Breast epithelium (tissue), 4 donors: ENCODE measurements around the gene TOLLIP. TPM values are rescaled to one million over a fixed set of nuclear protein-coding genes. Genes with fewer than 3 reads are reported as not detected.

Experiments
- DNase-seq, 2 donors: peaks; one replicate each; pipeline ENCODE4 v3.0.0-alpha.2; 2019; ENCODE audit warnings: low spot score in 2 of 2
- H3K27ac ChIP-seq, 2 donors: fragments of 200-600 bp; sonication (generic) in 1 of 2; one replicate each; pipeline ENCODE4 v1.5.1; 2016 to 2019; ENCODE audit warnings: mild to moderate bottlenecking in 1 of 2
- H3K27me3 ChIP-seq, 2 donors: fragments of 200-600 bp; sonication (generic) in 1 of 2; one replicate each; pipeline versions ENCODE4 v1.5.1 to v1.6.0; 2017 to 2019; ENCODE audit warnings: control low read depth in 1 of 2, mild to moderate bottlenecking in 1 of 2
- H3K36me3 ChIP-seq: fragments of 200-600 bp; one replicate; pipeline ENCODE4 v1.5.1; 2019
- H3K4me1 ChIP-seq, 2 donors: fragments of 200-600 bp; sonication (generic); one replicate each; pipeline ENCODE4 v1.5.1; 2016 to 2019; ENCODE audit warnings: control low read depth in 1 of 2
- H3K4me3 ChIP-seq, 3 donors: fragments of 200-600 bp; sonication (generic); 1 replicate in 2 of 3; 2 replicates in 1 of 3; pipeline ENCODE4 v1.5.1; 2016 to 2019; ENCODE audit warnings: mild to moderate bottlenecking in 3 of 3, moderate library complexity in 2 of 3
- H3K9me3 ChIP-seq, 2 donors: fragments of 200-600 bp; sonication (generic) in 1 of 2; one replicate each; pipeline ENCODE4 v1.5.1; 2016 to 2019; ENCODE audit warnings: control low read depth in 1 of 2
- CTCF ChIP-seq, 3 donors: fragments of 450-650 bp; IDR thresholded peaks; one replicate each; pipeline ENCODE4 v1.5.1; 2016 to 2017; ENCODE audit warnings: antibody characterized with exemption in 3 of 3, mild to moderate bottlenecking in 3 of 3, moderate library complexity in 3 of 3
- POLR2A ChIP-seq: fragments of 450-650 bp; IDR thresholded peaks from one replicate; pipeline ENCODE4 v1.6.1; 2016; ENCODE audit warnings: antibody characterized with exemption, mild to moderate bottlenecking, moderate library complexity
- POLR2AphosphoS5 ChIP-seq, 3 donors: sonication (generic); formaldehyde crosslinking; IDR thresholded peaks; one replicate each; pipeline ENCODE4 v1.6.1; 2017; ENCODE audit warnings: antibody characterized with exemption in 3 of 3
- intact Hi-C: fragments of 100-400 bp; cut with DNase I; formaldehyde crosslinking; loops from one replicate; pipeline ENCODE4 v1.15.1; 2023; ENCODE audit warnings: low total_unique reads
- total RNA-seq, 3 donors: library from RNA; depleted of rRNA; stranded (reverse); fragments of >200 nt; gene quantifications; one replicate each; pipeline ENCODE4 v1.1.0, GENCODE V29; 2016

Gene TOLLIP
- total RNA-seq, 3 donors from 2014 or later, result 32.8 to 47.2 (median 41.0) TPM

- Histone ChIP-seq H3K27me3 (no peaks in the 10 kb centered on the region), H3K9me3 (no peaks in the 10 kb centered on the region), H3K27ac (no peak overlapping the region), H3K4me1 (no peaks in the 10 kb centered on the region), H3K4me3 (no peak overlapping the region), H3K36me3 (no peaks in the 10 kb centered on the region)
- no peak for TF ChIP-seq POLR2AphosphoS5 (IDR thresholded peaks at IDR 0.05)
- intact Hi-C loops, result no loop called here
- DNase-seq, result no peak
These were observed 23.6 kb downstream of the TOLLIP start for GRCh38 chr11:1285876-1286275.

DNA sequence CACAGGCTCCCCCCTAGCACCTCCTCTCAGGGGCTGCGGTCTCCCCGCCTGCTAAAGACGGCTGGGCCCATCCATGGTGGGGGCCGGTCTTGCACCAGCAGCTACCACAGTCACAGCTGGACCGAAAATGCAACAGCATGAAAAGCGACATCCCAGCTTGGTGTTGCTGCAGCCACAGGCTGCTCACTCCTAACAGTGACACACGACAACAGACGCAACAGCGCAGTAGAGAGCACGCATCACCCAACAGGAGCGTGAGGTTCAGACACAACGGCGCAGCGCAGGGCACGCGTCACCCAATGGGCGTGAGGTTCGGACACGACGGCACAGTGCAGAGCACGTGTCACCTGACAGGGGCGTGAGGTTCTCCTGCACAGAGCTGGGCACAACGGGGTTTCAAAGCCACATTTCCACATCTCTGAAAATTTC, 24.1 kb downstream of the TOLLIP start:
- TF ChIP-seq POLR2AphosphoS5 (IDR thresholded peaks at IDR 0.05) (no peak), POLR2A (no peak), CTCF (IDR thresholded peaks at IDR 0.05) (no peak)
- Histone ChIP-seq H3K4me1 (no peaks in the 10 kb centered on the region), H3K36me3 (no peaks in the 10 kb centered on the region), H3K27me3 (no peaks in the 10 kb centered on the region), H3K4me3 (no peak overlapping the region), H3K27ac (no peak overlapping the region), H3K9me3 (no peaks in the 10 kb centered on the region)
- DNase-seq, result no peak
- intact Hi-C loops, result no loop called here

GRCh38 chr11:1283906-1284305, 25.5 kb downstream of the TOLLIP start:
- intact Hi-C loops, result loop anchor here (5.0 kb wide), 1 partner anchor 848 kb away; no protein-coding TSS in a partner anchor
- TF ChIP-seq CTCF (IDR thresholded peaks at IDR 0.05) (no peak), POLR2A (no peak), POLR2AphosphoS5 (IDR thresholded peaks at IDR 0.05) (no peak)
- H3K36me3 ChIP-seq, result no peaks in the 10 kb centered on the region

DNA sequence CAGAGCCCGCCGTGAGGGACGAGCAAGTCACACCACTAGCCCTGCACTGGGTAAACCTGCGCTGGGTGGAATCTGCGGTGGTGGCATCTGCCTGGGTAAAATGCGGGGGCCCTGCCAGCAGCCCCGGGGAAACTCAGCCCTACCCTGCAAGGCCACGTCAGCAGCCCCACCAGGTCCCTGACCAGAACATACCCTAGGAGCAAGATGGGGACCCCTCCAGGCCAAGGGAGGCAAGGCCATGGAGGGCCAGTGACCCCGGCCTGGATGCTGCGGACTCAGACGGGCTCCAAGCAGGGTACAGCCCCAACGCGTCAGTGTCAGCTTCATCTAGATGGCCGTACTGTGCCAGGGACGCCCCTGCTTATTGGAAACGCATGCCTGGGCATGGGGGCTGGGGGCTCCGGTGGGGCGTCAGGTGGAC, 26.3 kb downstream of the TOLLIP start:
- Histone ChIP-seq H3K9me3 (no peaks in the 10 kb centered on the region), H3K36me3 (no peaks in the 10 kb centered on the region), H3K4me3 (no peak overlapping the region), H3K4me1 (no peaks in the 10 kb centered on the region), H3K27ac (no peak overlapping the region), H3K27me3 (no peaks in the 10 kb centered on the region)
- intact Hi-C loops, result loop anchor here (5.0 kb wide), 1 partner anchor 849 kb away; no protein-coding TSS in a partner anchor
- DNase-seq, result no peak
- TF ChIP-seq POLR2AphosphoS5 (IDR thresholded peaks at IDR 0.05) (no peak), POLR2A (no peak)

More at GRCh38 chr11:1283906-1284305, 25.5 kb downstream of the TOLLIP start:
- Histone ChIP-seq H3K4me3 (no peak overlapping the region), H3K4me1 (no peaks in the 10 kb centered on the region), H3K27ac (no peak overlapping the region), H3K27me3 (no peaks in the 10 kb centered on the region), H3K9me3 (no peaks in the 10 kb centered on the region)
- no peak for DNase-seq

GRCh38 chr11:1281974-1282365, 27.5 kb downstream of the TOLLIP start:
- no peaks in the 10 kb centered on the region for H3K36me3 ChIP-seq
- no peak overlapping the region for H3K4me3 ChIP-seq
- no peaks in the 10 kb centered on the region for H3K9me3 ChIP-seq
- intact Hi-C loops, result loop anchor here (5.0 kb wide), 1 partner anchor 850 kb away; no protein-coding TSS in a partner anchor
- TF ChIP-seq POLR2AphosphoS5 (IDR thresholded peaks at IDR 0.05) (no peak), CTCF (IDR thresholded peaks at IDR 0.05) (no peak), POLR2A (no peak)
- peak overlapping the region in 1 of 2 donors; percentile 68 for H3K27ac ChIP-seq
- H3K4me1 ChIP-seq, result no peaks in the 10 kb centered on the region
- DNase-seq, result no peak
- H3K27me3 ChIP-seq, result no peaks in the 10 kb centered on the region

DNA sequence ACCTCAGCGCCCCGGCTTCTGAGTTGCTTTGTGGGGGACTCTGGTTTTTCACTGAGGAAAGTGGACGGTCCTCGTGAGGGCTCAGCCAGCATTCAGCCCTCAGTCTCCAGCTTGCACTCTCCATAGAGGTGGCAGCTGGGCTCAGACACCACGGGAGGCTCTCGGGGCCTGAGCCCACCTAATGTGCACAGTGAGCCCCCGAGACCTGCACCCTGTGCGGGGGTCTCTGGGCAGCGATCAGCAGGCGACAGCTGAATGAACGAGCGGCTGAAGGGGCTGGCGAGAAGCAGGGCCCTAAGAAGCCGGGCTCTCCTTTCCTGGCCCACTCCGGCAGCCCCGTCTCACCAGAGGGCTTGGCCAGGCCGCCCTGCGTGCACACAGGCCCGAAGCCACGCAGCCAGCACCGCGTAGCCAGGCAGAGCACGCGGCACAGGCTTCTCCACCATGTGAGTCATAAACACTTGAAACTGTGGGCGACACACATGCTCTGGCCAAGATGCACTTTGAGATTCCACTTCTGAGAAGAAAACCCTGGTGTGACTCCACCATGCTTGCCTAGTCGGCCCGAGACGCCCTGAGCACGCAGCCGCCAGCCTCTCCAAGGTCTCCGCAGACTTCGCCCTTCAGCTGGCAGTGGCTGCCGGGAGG, 28.0 kb downstream of the TOLLIP start:
- H3K4me3 ChIP-seq, result no peak overlapping the region
- no peaks in the 10 kb centered on the region for H3K4me1 ChIP-seq
- no peaks in the 10 kb centered on the region for H3K27me3 ChIP-seq
- TF ChIP-seq POLR2A (no peak), CTCF (IDR thresholded peaks at IDR 0.05) (no peak), POLR2AphosphoS5 (IDR thresholded peaks at IDR 0.05) (no peak)
- peak overlapping the region in 1 of 2 donors; percentile 68 for H3K27ac ChIP-seq
- intact Hi-C loops, result loop anchor here (5.0 kb wide), 1 partner anchor 851 kb away; no protein-coding TSS in a partner anchor
- DNase-seq, result no peak
- H3K9me3 ChIP-seq, result no peaks in the 10 kb centered on the region
- no peaks in the 10 kb centered on the region for H3K36me3 ChIP-seq
